DND-41 (cell line): ENCODE results near the gene YPEL3.

Experiments
- ATAC-seq: fragments of 200-7000 bp; cut with Tn5 transposase; 3 replicates; pipeline ENCODE4 v1.9.1; 2021; ENCODE audit warnings: low read depth; ENCODE audit not compliant: insufficient read depth
- DNase-seq: peaks from one replicate; pipeline ENCODE4 v3.0.0-alpha.2; 2020
- H2AFZ ChIP-seq: 2 replicates; pipeline ENCODE4 v1.6.0; 2012; ENCODE audit warnings: low read depth, low read length
- H3K27ac ChIP-seq: 2 replicates; pipeline ENCODE4 v1.5.1; 2012; ENCODE audit warnings: low read length, inconsistent platforms
- H3K27me3 ChIP-seq: fragments of 200-600 bp; sonication (generic); 2 replicates; pipeline ENCODE4 v1.6.0; 2012; ENCODE audit warnings: low read length, mild to moderate bottlenecking, inconsistent platforms; ENCODE audit not compliant: insufficient read depth, poor library complexity
- H3K36me3 ChIP-seq: 2 replicates; pipeline ENCODE4 v1.5.1; 2012; ENCODE audit warnings: low read length, inconsistent platforms; ENCODE audit not compliant: insufficient read depth
- H3K4me1 ChIP-seq: 2 replicates; pipeline ENCODE4 v1.5.1; 2012; ENCODE audit warnings: mild to moderate bottlenecking, low read length; ENCODE audit not compliant: insufficient read depth
- H3K4me2 ChIP-seq: 2 replicates; pipeline ENCODE4 v1.6.0; 2012; ENCODE audit warnings: mild to moderate bottlenecking, moderate library complexity, low read length, inconsistent platforms; ENCODE audit not compliant: insufficient read depth
- H3K4me3 ChIP-seq, 2 experiments: fragments of 200-600 bp in 1 of 2; shearing (Covaris generic) in 1 of 2; 2 replicates each; pipeline ENCODE4 v1.5.1; 2012 to 2016; ENCODE audit warnings: inconsistent platforms in 2 of 2, low read length in 2 of 2, mild to moderate bottlenecking in 2 of 2, low read depth in 1 of 2, moderate library complexity in 1 of 2
- H3K79me2 ChIP-seq: 2 replicates; pipeline ENCODE4 v1.6.0; 2012; ENCODE audit warnings: low read length, inconsistent platforms; ENCODE audit not compliant: insufficient read depth
- H3K9ac ChIP-seq: 2 replicates; pipeline ENCODE4 v1.6.0; 2012; ENCODE audit warnings: low read depth, mild to moderate bottlenecking, inconsistent platforms, low read length, moderate library complexity
- H3K9me3 ChIP-seq: 2 replicates; pipeline ENCODE4 v1.5.1; 2012; ENCODE audit warnings: low read length, moderate library complexity, mild to moderate bottlenecking, inconsistent platforms; ENCODE audit not compliant: insufficient read depth, severe bottlenecking
- H4K20me1 ChIP-seq: 2 replicates; pipeline ENCODE4 v1.6.0; 2012; ENCODE audit warnings: low read length; ENCODE audit not compliant: insufficient read depth
- EZH2 ChIP-seq: IDR thresholded peaks from 3 replicates; pipeline ENCODE4 v1.6.1; 2012; ENCODE audit warnings: borderline replicate concordance, low read depth, mild to moderate bottlenecking, moderate library complexity, low read length, inconsistent platforms; ENCODE audit not compliant: severe bottlenecking
- TF ChIP-seq, protein P1 (sequence below): IDR thresholded peaks from 2 replicates; pipeline ENCODE4 v1.5.1; 2012; ENCODE audit warnings: borderline replicate concordance, low read length, moderate library complexity, mild to moderate bottlenecking; ENCODE audit not compliant: poor library complexity, severe bottlenecking; ENCODE audit errors: extremely low read depth

Gene YPEL3

DNA sequence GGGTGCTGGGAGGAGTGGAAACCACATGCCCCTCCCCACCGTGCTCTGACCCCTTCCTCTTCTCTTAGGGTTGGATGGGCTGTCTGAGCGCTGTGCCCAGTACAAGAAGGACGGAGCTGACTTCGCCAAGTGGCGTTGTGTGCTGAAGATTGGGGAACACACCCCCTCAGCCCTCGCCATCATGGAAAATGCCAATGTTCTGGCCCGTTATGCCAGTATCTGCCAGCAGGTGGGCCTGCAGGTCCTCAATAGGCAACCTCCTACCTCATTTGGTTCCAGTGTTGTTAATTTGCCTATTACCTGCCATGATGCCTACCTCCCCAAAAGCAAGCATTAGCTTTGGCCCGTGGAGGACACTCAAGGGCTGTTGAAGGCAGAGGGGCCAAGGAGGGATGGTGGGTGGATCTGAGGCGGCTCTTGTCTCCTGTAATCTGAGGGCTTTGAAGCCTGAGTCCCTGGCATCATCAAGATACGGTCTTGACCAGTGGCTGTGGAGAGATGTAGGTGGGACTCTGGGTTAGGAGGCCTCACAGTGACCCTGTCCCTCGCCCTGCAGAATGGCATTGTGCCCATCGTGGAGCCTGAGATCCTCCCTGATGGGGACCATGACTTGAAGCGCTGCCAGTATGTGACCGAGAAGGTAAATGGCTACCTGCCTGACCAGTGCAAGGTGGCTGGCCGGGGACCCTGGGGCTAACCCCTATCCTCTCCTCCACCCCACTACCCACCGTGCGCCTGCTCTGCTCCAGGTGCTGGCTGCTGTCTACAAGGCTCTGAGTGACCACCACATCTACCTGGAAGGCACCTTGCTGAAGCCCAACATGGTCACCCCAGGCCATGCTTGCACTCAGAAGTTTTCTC, 27.0 kb downstream of the YPEL3 start:
- Histone ChIP-seq H3K79me2 (peaks cover 57% of the 10 kb centered on the region), H3K4me3 (no peak overlapping the region), H3K36me3 (peaks cover 70% of the 10 kb centered on the region), H3K9me3 (no peaks in the 10 kb centered on the region), H4K20me1 (peaks cover 47% of the 10 kb centered on the region), H3K27me3 (no peaks in the 10 kb centered on the region), H3K9ac (no peak overlapping the region), H3K4me2 (peak overlapping the region; percentile 28; the same call in 1 of the 2 replicates), H3K27ac (peak overlapping the region; percentile 17; the same call in 1 of the 2 replicates), H2AFZ (no peak overlapping the region), H3K4me1 (peaks cover 39% of the 10 kb centered on the region)
- ATAC-seq (no peak), DNase-seq (peak; percentile 63)
- TF ChIP-seq EZH2: no peak
- TF ChIP-seq, protein P1, sequence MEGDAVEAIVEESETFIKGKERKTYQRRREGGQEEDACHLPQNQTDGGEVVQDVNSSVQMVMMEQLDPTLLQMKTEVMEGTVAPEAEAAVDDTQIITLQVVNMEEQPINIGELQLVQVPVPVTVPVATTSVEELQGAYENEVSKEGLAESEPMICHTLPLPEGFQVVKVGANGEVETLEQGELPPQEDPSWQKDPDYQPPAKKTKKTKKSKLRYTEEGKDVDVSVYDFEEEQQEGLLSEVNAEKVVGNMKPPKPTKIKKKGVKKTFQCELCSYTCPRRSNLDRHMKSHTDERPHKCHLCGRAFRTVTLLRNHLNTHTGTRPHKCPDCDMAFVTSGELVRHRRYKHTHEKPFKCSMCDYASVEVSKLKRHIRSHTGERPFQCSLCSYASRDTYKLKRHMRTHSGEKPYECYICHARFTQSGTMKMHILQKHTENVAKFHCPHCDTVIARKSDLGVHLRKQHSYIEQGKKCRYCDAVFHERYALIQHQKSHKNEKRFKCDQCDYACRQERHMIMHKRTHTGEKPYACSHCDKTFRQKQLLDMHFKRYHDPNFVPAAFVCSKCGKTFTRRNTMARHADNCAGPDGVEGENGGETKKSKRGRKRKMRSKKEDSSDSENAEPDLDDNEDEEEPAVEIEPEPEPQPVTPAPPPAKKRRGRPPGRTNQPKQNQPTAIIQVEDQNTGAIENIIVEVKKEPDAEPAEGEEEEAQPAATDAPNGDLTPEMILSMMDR: peak; percentile 78

DNA sequence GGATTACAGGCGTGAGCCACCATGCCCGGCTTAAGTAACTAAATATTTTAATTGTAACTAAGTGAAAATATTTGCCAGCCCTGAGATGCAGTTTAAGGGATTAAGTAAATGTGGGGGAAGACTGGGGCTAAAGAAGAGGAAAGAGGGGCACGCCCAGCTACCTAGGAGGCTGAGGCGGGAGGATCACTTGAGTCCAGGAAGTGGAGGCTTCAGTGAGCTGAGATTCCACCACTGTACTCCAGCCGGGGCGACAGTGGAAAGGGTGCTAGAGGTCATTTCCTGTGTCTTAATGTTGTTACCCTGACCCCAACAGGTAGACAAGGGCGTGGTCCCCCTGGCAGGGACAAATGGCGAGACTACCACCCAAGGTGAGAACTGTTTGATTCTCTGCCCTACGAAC, 27.7 kb downstream of the YPEL3 start:
- Histone ChIP-seq H3K27me3 (no peaks in the 10 kb centered on the region), H3K9ac (no peak overlapping the region), H3K79me2 (peaks cover 64% of the 10 kb centered on the region), H3K4me1 (peaks cover 46% of the 10 kb centered on the region), H3K4me2 (peak overlapping the region; percentile 28; the same call in 1 of the 2 replicates), H3K36me3 (peaks cover 70% of the 10 kb centered on the region), H3K4me3 (no peak overlapping the region), H3K9me3 (no peaks in the 10 kb centered on the region), H4K20me1 (peaks cover 47% of the 10 kb centered on the region), H2AFZ (no peak overlapping the region), H3K27ac (peak overlapping the region; percentile 17; the same call in 1 of the 2 replicates)
- TF ChIP-seq, protein P1: no peak
- TF ChIP-seq EZH2: no peak
- ATAC-seq (no peak), DNase-seq (no peak)

DNA sequence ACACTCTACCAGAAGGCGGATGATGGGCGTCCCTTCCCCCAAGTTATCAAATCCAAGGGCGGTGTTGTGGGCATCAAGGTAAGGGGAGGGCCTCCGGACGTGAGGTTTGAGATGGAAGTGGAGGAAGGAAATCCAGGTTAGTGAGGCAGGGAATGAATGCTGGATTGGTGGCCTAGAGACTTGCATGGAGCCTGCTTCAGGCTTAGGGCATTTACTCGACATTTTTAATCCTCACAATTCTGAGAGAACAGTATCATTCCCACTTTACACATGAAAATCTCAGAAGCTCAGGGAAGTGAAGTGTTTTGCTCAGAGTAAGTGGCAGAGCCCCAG, 28.5 kb downstream of the YPEL3 start:
- Histone ChIP-seq H3K4me3 (peak overlapping the region in 1 of 2 experiments; percentile 89; a peak in 2 of 4 replicates), H3K4me2 (peak overlapping the region; percentile 93), H3K27me3 (no peaks in the 10 kb centered on the region), H3K9me3 (no peaks in the 10 kb centered on the region), H3K9ac (peak overlapping the region; percentile 94), H2AFZ (no peak overlapping the region), H3K4me1 (peaks cover 49% of the 10 kb centered on the region), H4K20me1 (peaks cover 47% of the 10 kb centered on the region), H3K79me2 (peaks cover 66% of the 10 kb centered on the region), H3K36me3 (peaks cover 69% of the 10 kb centered on the region), H3K27ac (peak overlapping the region; percentile 83; the same call in 1 of the 2 replicates)
- ATAC-seq (no peak), DNase-seq (no peak)
- TF ChIP-seq, protein P1: no peak
- no peak for TF ChIP-seq EZH2
